ENCODE data around the gene ARRDC2.

- no peak for TF ChIP-seq USF1 (IDR thresholded peaks at IDR 0.05)
- TF ChIP-seq CEBPB (IDR thresholded peaks at IDR 0.05) = no peak
- no peak for TF ChIP-seq FOXM1 (IDR thresholded peaks at IDR 0.05; ENCODE audit: borderline replicate concordance, low read depth)
- no peak for TF ChIP-seq MAX (IDR thresholded peaks at IDR 0.05)
- no peak for TF ChIP-seq YY1 (IDR thresholded peaks at IDR 0.05; ENCODE audit: low read depth)
- no peak for TF ChIP-seq CREB1 (IDR thresholded peaks at IDR 0.05; ENCODE audit: low read depth)
- TF ChIP-seq RAD21 (IDR thresholded peaks at IDR 0.05; ENCODE audit: low read depth) = no peak
- no peak for TF ChIP-seq REST (IDR thresholded peaks at IDR 0.05; ENCODE audit: low read depth)
- TF ChIP-seq EP300 (IDR thresholded peaks at IDR 0.05; ENCODE audit: borderline replicate concordance) = no peak
- TF ChIP-seq TAF1 (IDR thresholded peaks at IDR 0.05; ENCODE audit: low read depth) = no peak
- no peak for TF ChIP-seq TEAD4 (IDR thresholded peaks at IDR 0.05)
- no peak for TF ChIP-seq TCF12 (IDR thresholded peaks at IDR 0.05; ENCODE audit: low read depth)
- no peak for TF ChIP-seq ZBTB7A (IDR thresholded peaks at IDR 0.05; ENCODE audit: low read depth)
- no peak for TF ChIP-seq EGR1 (IDR thresholded peaks at IDR 0.05)
These were observed 33.1 kb downstream of the ARRDC2 start for GRCh38 chr19:18041054-18041453.

Measured in Ishikawa (cell line).